WI38 (cell line): ENCODE data around the gene NUTM2G.
"Not testable (repeated sequence)": the region's sequence is repeated elsewhere in the genome, so short reads cannot be mapped to it uniquely, and the experiment has no call there.

Experiments used
- H3K4me3 ChIP-seq: 2 replicates; pipeline ENCODE4 v1.5.1; 2011; ENCODE audit warnings: low read depth, mild to moderate bottlenecking, control low read depth, low read length

Gene NUTM2G

GRCh38 chr9:96931665-96932064, 3.0 kb downstream of the NUTM2G start:
- H3K4me3 ChIP-seq: not testable (repeated sequence)

- H3K4me3 ChIP-seq: not testable (repeated sequence)
Observed at GRCh38 chr9:96934097-96934496, 5.5 kb downstream of the NUTM2G start.

- not testable (repeated sequence) for H3K4me3 ChIP-seq
Observed at GRCh38 chr9:96934706-96935105, 6.1 kb downstream of the NUTM2G start.

GRCh38 chr9:96935401-96935800, 6.8 kb downstream of the NUTM2G start:
- H3K4me3 ChIP-seq: not testable (repeated sequence)

GRCh38 chr9:96937442-96937841, 8.8 kb downstream of the NUTM2G start:
- H3K4me3 ChIP-seq: not testable (repeated sequence)

GRCh38 chr9:96938957-96939665, 10.5 kb downstream of the NUTM2G start:
- not testable (repeated sequence) for H3K4me3 ChIP-seq

GRCh38 chr9:96940982-96941381, 12.3 kb downstream of the NUTM2G start:
- not testable (repeated sequence) for H3K4me3 ChIP-seq

- H3K4me3 ChIP-seq: not testable (repeated sequence)
Observed at GRCh38 chr9:96941628-96942027, 13.0 kb downstream of the NUTM2G start.

GRCh38 chr9:96942181-96942580, 13.5 kb downstream of the NUTM2G start:
- H3K4me3 ChIP-seq: not testable (repeated sequence)

- H3K4me3 ChIP-seq: not testable (repeated sequence)
Observed at GRCh38 chr9:96949346-96949745, 20.7 kb downstream of the NUTM2G start.

DNA sequence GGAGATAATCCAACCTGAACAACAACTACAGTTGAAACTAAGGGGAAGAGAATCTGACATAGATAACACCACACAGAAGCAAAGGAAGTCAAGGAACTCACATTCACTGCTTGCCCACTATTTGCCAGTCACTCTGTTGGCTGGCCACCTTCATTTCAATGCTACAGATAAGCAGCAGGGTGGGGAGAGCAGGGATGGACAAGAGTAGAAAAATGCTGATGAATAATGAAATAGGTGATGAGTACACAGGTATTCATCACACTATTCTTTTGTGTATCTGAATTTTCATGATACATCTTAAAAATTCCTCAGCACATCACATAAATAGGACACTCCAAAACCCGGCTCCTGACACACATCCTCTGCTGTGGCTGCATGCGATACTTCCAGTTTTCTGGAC, 21.9 kb downstream of the NUTM2G start:
- H3K4me3 ChIP-seq: not testable (repeated sequence)

DNA sequence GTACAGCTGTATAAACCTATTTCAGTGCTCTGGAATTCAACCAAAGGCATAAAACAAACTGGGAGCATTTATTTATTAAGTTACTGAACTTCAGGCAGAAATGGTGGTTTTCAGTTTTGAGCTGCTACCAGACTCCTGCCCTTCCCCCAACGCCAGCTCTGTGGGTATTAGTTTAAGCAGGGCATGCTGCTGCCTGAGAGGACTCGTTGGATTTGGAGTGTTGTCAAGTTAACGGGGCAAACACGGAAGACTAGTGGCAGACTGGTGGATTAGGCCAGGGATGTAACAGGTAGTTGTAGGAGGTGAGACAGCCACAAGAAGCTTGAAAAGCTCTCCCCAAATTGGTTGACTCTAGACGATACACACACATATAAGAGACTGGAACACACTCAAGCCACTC, 38.9 kb downstream of the NUTM2G start:
- H3K4me3 ChIP-seq: not testable (repeated sequence)

DNA sequence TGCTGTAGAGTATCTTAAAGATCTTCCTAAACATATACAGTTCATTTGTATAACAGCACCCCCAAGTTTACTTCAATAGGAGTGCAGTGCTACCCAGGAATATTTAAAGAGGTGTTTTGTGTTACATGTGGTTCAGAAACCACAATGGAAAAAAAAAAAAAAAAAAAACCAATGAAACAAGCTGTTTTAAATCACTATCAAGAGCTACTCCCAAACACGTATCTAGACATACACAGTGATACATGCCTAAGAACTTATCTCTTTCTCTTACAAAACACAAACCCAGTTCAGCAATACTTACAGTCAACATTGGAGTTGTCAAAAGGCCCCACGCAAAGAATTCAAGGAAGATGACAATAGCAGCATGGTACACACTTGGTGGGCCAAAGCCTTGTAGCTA, 43.9 kb downstream of the NUTM2G start:
- H3K4me3 ChIP-seq: not testable (repeated sequence)

DNA sequence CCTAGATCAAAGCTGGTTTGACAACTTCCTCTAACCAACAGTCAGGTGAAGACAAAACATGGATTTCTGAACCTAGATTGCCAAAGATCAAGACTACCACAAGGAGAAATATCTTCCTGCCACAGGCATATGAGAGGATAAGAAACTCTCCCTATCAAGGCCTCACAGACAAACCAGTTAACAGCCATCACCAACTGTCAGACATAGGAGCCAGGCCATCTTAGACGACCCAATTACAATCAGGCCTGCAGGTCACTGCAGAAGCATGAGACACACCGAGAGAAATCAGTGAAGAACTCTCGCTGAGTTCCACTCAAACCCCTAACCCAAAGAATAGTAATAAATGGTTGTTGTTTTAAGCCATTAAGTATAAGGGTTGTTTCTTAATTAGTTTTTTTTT, 45.4 kb downstream of the NUTM2G start:
- not testable (repeated sequence) for H3K4me3 ChIP-seq

DNA sequence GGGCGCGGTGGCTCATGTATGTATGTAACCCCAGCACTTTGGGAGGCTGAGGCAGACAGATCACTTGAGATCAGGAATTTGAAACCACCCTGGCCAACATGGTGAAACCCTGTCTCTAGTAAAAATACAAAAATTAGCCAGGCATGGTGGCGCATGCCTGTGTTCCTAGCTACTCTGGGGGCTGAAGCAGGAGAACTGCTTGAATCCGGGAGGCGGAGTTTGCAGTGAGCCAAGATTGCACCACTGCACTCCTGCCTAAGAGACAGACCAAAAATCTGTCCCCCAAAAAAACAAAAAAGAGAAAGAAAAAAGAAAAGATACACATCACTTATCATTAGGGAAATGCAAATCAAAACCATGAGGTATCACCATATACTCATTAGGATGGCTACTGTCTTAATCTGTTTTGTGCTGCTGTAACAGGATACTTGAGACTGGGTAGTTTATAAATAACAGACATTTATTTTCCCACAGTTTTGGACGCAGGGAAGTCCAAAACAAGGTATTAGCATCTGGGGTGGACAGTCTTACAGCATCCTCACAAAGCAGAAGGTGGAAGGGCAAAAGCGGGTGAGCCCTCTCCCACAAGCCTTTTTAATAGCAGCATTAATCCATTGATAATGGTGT, 55.0 kb downstream of the NUTM2G start:
- not testable (repeated sequence) for H3K4me3 ChIP-seq

DNA sequence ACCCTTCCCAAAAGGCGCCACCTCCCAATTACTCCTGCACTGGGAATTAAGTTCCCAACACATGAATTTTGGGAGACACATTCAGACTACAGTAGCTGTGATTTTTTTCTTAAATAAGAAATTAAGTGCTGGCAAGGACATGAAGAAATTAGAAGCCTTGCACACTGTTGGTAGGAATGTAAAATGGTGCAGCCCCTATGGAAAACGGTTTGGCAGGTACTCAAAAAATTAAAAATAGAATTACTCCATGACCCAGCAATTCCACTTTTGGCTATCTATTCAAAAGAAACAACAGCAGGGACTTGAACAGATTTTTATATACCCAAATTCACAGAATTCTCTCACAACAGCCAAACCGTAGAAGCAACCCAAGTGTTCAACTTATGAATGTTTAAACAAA, 55.5 kb downstream of the NUTM2G start:
- H3K4me3 ChIP-seq: not testable (repeated sequence)

DNA sequence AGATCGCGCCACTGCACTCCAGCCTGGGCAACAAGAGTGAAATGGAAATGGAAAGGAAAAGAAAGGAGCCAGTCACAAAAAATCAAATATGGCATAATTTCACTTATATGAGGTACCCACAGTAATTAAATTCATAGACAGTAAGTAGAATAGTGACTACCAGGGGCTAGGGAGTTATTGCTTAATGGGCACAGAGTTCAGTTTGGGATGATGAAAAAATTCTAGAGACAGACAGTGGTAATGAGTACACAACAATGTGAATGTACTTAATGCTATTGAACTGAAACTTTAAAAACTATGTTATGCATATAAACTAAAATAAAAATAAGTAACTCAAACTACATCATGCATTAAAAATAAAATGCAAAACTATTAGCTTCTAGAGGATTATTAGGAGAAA, 56.2 kb downstream of the NUTM2G start:
- H3K4me3 ChIP-seq: not testable (repeated sequence)
